B cell (primary cell): ENCODE results near the gene AMZ1. TPM values are rescaled to one million over a fixed set of nuclear protein-coding genes. Genes with fewer than 3 reads are reported as not detected.

Source experiments
- ATAC-seq: fragments of 200-7000 bp; cut with Tn5 transposase; one replicate; pipeline ENCODE4 v1.10.0; 2021; ENCODE audit warnings: low read depth, mild to moderate bottlenecking, moderate number of reproducible peaks, moderate library complexity
- CTCF ChIA-PET: fragments of 350-600 bp; sonication (Branson Sonifier 250); formaldehyde crosslinking; loops from one replicate; lab custom pipeline; 2021; ENCODE audit warnings: antibody characterized with exemption, inconsistent platforms; lab: Charles Lee
- POLR2A ChIA-PET: fragments of 350-600 bp; sonication (Branson Sonifier 250); formaldehyde crosslinking; loops from one replicate; lab custom pipeline; 2021; ENCODE audit warnings: antibody characterized with exemption; lab: Charles Lee
- DNase-seq: peaks from one replicate; pipeline ENCODE4 v3.0.0; 2013
- H2AFZ ChIP-seq: 2 replicates; pipeline ENCODE4 v1.6.1; 2012; ENCODE audit warnings: mild to moderate bottlenecking, low read depth, low read length; ENCODE audit not compliant: insufficient read depth, poor library complexity, severe bottlenecking
- H3K27ac ChIP-seq, 2 donors: 1 replicate in 1 of 2; 2 replicates in 1 of 2; pipeline ENCODE4 v1.5.1; 2012 to 2013; ENCODE audit warnings: low read length in 2 of 2, mild to moderate bottlenecking in 2 of 2, moderate library complexity in 1 of 2
- H3K27me3 ChIP-seq, 4 experiments: fragments of 200-600 bp in 1 of 4; sonication (generic) in 1 of 4; replicated peaks in 1 of 4; 1 replicate in 2 of 4; 2 replicates in 2 of 4; pipeline versions ENCODE4 v1.6.1 to v1.7.0; 2013 to 2016; ENCODE audit warnings: low read length in 3 of 4, mild to moderate bottlenecking in 2 of 4, mixed read lengths in 1 of 4, moderate library complexity in 1 of 4; ENCODE audit not compliant: insufficient read depth in 4 of 4, control insufficient read depth in 3 of 4; ENCODE audit errors: control extremely low read depth in 1 of 4
- H3K36me3 ChIP-seq, 2 experiments: replicated peaks in 1 of 2; 1 replicate in 1 of 2; 2 replicates in 1 of 2; pipeline versions ENCODE4 v1.6.1 to v1.7.1; 2013; ENCODE audit warnings: low read length in 1 of 2; ENCODE audit not compliant: insufficient read depth in 2 of 2, control insufficient read depth in 1 of 2; ENCODE audit errors: control extremely low read depth in 1 of 2, extremely low read depth in 1 of 2
- H3K4me1 ChIP-seq, 2 donors: fragments of 200-600 bp in 1 of 2; sonication (generic) in 1 of 2; 1 replicate in 1 of 2; 2 replicates in 1 of 2; pipeline versions ENCODE4 v1.5.1 to v1.6.1; 2013 to 2017; ENCODE audit warnings: low read length in 2 of 2; ENCODE audit not compliant: control insufficient read depth in 2 of 2, insufficient read depth in 2 of 2
- H3K4me2 ChIP-seq: replicated peaks from 2 replicates; pipeline ENCODE3; 2012; ENCODE audit warnings: mild to moderate bottlenecking, low read depth, low read length; ENCODE audit not compliant: poor library complexity, severe bottlenecking
- H3K4me3 ChIP-seq, 5 experiments: fragments of 200-600 bp in 1 of 5; sonication (generic) in 1 of 5; 1 replicate in 3 of 5; 2 replicates in 2 of 5; pipeline versions ENCODE4 v1.5.1 to v1.7.0; 2011 to 2016; ENCODE audit warnings: low read length in 4 of 5, mild to moderate bottlenecking in 4 of 5, low read depth in 2 of 5, control low read depth in 1 of 5, moderate library complexity in 1 of 5; ENCODE audit not compliant: insufficient read depth in 1 of 5; ENCODE audit errors: control extremely low read depth in 1 of 5, extremely low read depth in 1 of 5
- H3K79me2 ChIP-seq: fragments of 200-600 bp; sonication (generic); one replicate; pipeline ENCODE4 v1.6.0; 2016; ENCODE audit warnings: low read length; ENCODE audit not compliant: control insufficient read depth, insufficient read depth
- H3K9ac ChIP-seq: fragments of 200-600 bp; sonication (generic); 2 replicates; pipeline ENCODE4 v1.6.1; 2017; ENCODE audit warnings: mild to moderate bottlenecking, low read length, moderate library complexity
- H3K9me3 ChIP-seq, 3 donors: one replicate each; pipeline versions ENCODE4 v1.6.1 to v1.7.1; 2013; ENCODE audit warnings: low read length in 2 of 3; ENCODE audit not compliant: control insufficient read depth in 2 of 3, insufficient read depth in 1 of 3; ENCODE audit errors: control extremely low read depth in 1 of 3
- H4K20me1 ChIP-seq: 2 replicates; pipeline ENCODE4 v1.6.0; 2012; ENCODE audit warnings: mild to moderate bottlenecking, low read length; ENCODE audit not compliant: insufficient read depth, control insufficient read depth, poor library complexity, severe bottlenecking
- H3K27ac Mint-ChIP-seq: one replicate; pipeline ENCODE4 v1.8.0; 2021; ENCODE audit warnings: mixed read lengths
- H3K27me3 Mint-ChIP-seq: one replicate; pipeline ENCODE4 v1.8.0; 2021; ENCODE audit warnings: mixed read lengths
- H3K4me1 Mint-ChIP-seq: one replicate; pipeline ENCODE4 v1.8.0; 2021; ENCODE audit warnings: mixed read lengths
- H3K4me3 Mint-ChIP-seq: one replicate; pipeline ENCODE4 v1.8.0; 2021; ENCODE audit warnings: mixed read lengths
- H3K9me3 Mint-ChIP-seq: one replicate; pipeline ENCODE4 v1.8.0; 2022; ENCODE audit warnings: mixed read lengths; ENCODE audit not compliant: insufficient read depth
- CTCF ChIP-seq: fragments of 200-600 bp; IDR thresholded peaks from one replicate; pipeline ENCODE4 v1.8.0; 2022; ENCODE audit warnings: antibody characterized with exemption, mild to moderate bottlenecking
- EZH2 ChIP-seq: IDR thresholded peaks from 2 replicates; pipeline ENCODE4 v1.6.1; 2012; ENCODE audit warnings: borderline replicate concordance, low read depth, mild to moderate bottlenecking, moderate library complexity, low read length; ENCODE audit not compliant: insufficient read depth, poor library complexity, severe bottlenecking
- WGBS: methylation state at CpG from one replicate; pipeline ENCODE4 v1.1.5; 2013; ENCODE audit warnings: missing lambda C conversion rate; ENCODE audit not compliant: insufficient coverage; 5-methylcytosine and 5-hydroxymethylcytosine counted together
- intact Hi-C: fragments of 100-400 bp; cut with micrococcal nuclease; formaldehyde crosslinking; loops from one replicate; pipeline ENCODE4 v1.10.0; 2022
- polyA plus RNA-seq: library from polyadenylated mRNA; depleted of rRNA; stranded (reverse); fragments of >200 nt; gene quantifications from 2 replicates; pipeline ENCODE4 v1.2.3, GENCODE V29; 2012
- total RNA-seq, 2 donors: library from RNA; stranded (reverse); fragments of 120-200 nt in 1 of 2; gene quantifications; 1 replicate in 1 of 2; 2 replicates in 1 of 2; pipeline versions ENCODE4 v1.2.3 to v1.2.4, GENCODE V29; 2013 to 2022

AMZ1 gene
- total and polyA plus RNA-seq, 2 donors (not counting 1 experiment from before 2014, with no cell fraction given) = 0.73 to 13.2 TPM

DNA sequence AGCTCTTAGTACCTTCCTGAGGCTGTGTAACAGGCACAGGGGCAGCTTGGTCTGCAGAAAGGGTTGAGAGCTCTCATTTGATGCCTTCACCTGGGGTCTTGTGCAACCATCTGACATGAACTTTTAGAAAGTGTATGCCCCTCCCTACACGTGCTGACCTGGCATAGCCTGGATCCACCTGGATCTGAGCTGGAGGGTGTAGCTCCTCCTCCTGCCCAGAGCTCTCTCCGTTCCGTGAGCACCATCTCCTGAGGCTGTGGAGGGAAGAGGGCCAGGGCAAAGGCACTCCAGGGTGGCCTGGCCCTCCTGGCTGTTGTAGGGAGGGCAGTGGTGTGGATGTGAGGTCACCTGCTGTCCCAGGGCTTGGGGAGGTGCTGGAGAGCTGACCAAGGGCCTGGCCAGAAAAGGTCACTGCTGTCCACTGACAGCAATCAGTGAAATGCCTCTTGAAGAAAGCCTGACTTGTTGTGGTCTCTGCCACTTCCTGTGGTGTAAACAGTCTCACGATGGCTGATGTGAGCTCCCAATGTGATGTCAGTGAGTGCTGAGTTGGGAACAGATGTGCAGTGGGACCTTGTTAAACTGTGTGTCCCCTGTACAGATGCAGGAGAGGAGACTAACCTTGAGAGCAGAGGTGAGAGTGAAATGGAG lies 23.0 kb downstream of the AMZ1 start:
- intact Hi-C loops = loop anchor here (1.0 to 5.0 kb wide), 8 partner anchors 8 to 267 kb away; no protein-coding TSS in a partner anchor
- H3K9ac ChIP-seq = peak overlapping the region; percentile 70
- TF ChIP-seq CTCF (no peak), EZH2 (no peak)
- no peaks in the 10 kb centered on the region for H3K27me3 Mint-ChIP-seq
- peak overlapping the region; percentile 85 for H3K4me2 ChIP-seq
- POLR2A ChIA-PET = interaction anchor here (0.5 to 2.9 kb wide), 14 partner anchors 8 to 1142 kb away, joined by 3 to 24 read pairs (median 4); no protein-coding TSS in a partner anchor
- peaks cover 3% of the 10 kb centered on the region for H3K79me2 ChIP-seq
- CTCF ChIA-PET = interaction anchor here (0.6 to 7.2 kb wide), 29 partner anchors 10 to 362 kb away, joined by 3 to 128 read pairs (median 8); partner anchors contain the start of genes AMZ1 and TTYH3
- H3K4me3 ChIP-seq = peak overlapping the region in 4 of 5 experiments; percentile 25 to 77 (median 54)
- H2AFZ ChIP-seq = no peak overlapping the region
- 54% methylated on average over 4 of the region's 4 CpGs for WGBS
- H3K27ac ChIP-seq = peak overlapping the region; percentile 93 to 95
- H3K4me1 Mint-ChIP-seq = peaks cover 60% of the 10 kb centered on the region
- peak; percentile 20 for ATAC-seq
- peaks cover 0 to 12% of the 10 kb centered on the region in 2 experiments for H3K36me3 ChIP-seq
- H3K27me3 ChIP-seq = no peaks in the 10 kb centered on the region
- H3K9me3 ChIP-seq = peaks cover 0 to 9% (median 0%) of the 10 kb centered on the region in 3 donors
- H3K4me1 ChIP-seq = peaks cover 43 to 58% of the 10 kb centered on the region in 2 donors
- no peaks in the 10 kb centered on the region for H3K9me3 Mint-ChIP-seq
- no peaks in the 10 kb centered on the region for H4K20me1 ChIP-seq
- DNase-seq = peak; percentile 66
- peak overlapping the region; percentile 92 for H3K4me3 Mint-ChIP-seq
- peak overlapping the region; percentile 97 for H3K27ac Mint-ChIP-seq
